Neural progenitor cell (in vitro differentiated cells): ENCODE data around the gene POT1. TPM values are rescaled to one million over a fixed set of nuclear protein-coding genes. Genes with fewer than 3 reads are reported as not detected.
"Not testable (repeated sequence)": the region's sequence is repeated elsewhere in the genome, so short reads cannot be mapped to it uniquely, and the experiment has no call there.

Source experiments
- DNase-seq: peaks from one replicate; pipeline ENCODE4 v3.0.0-alpha.2; 2016; ENCODE audit warnings: low spot score
- H2AFZ ChIP-seq: fragments of 200-600 bp; sonication (generic); replicated peaks from 2 replicates; pipeline ENCODE4 v1.6.1; 2016; ENCODE audit warnings: antibody characterized with exemption
- H3F3A ChIP-seq: fragments of 200-600 bp; sonication (generic); 2 replicates; pipeline ENCODE4 v1.6.1; 2016; ENCODE audit warnings: antibody characterized with exemption, low read depth
- H3K27ac ChIP-seq: fragments of 200-600 bp; sonication (generic); 2 replicates; pipeline ENCODE4 v1.5.1; 2016; ENCODE audit warnings: mild to moderate bottlenecking
- H3K27me3 ChIP-seq: fragments of 200-600 bp; sonication (generic); 2 replicates; pipeline ENCODE4 v1.6.1; 2016; ENCODE audit warnings: mild to moderate bottlenecking, moderate library complexity
- H3K36me3 ChIP-seq: fragments of 200-600 bp; sonication (generic); 2 replicates; pipeline ENCODE4 v1.5.1; 2016
- H3K4me1 ChIP-seq: fragments of 200-600 bp; sonication (generic); 2 replicates; pipeline ENCODE4 v1.6.1; 2016; ENCODE audit warnings: mixed run types
- H3K4me2 ChIP-seq: fragments of 200-600 bp; sonication (generic); 2 replicates; pipeline ENCODE4 v1.6.1; 2016
- H3K4me3 ChIP-seq: fragments of 200-600 bp; sonication (generic); 2 replicates; pipeline ENCODE4 v1.5.1; 2016
- H3K79me2 ChIP-seq: fragments of 200-600 bp; sonication (generic); 2 replicates; pipeline ENCODE4 v1.6.1; 2016; ENCODE audit warnings: low read depth
- H3K9ac ChIP-seq: fragments of 200-600 bp; sonication (generic); 2 replicates; pipeline ENCODE4 v1.6.1; 2016
- H3K9me3 ChIP-seq: fragments of 200-600 bp; sonication (generic); 2 replicates; pipeline ENCODE4 v1.5.1; 2016; ENCODE audit warnings: low read depth
- H4K20me1 ChIP-seq: fragments of 200-600 bp; sonication (generic); 2 replicates; pipeline ENCODE4 v1.6.1; 2016; ENCODE audit warnings: low read depth
- H3K27ac Mint-ChIP-seq: 3 replicates; pipeline ENCODE4 v1.8.0; 2021; ENCODE audit warnings: mixed read lengths
- H3K27me3 Mint-ChIP-seq: 2 replicates; pipeline ENCODE4 v1.8.0; 2022; ENCODE audit warnings: low read depth, mild to moderate bottlenecking, inconsistent platforms, moderate library complexity, mixed read lengths; ENCODE audit not compliant: insufficient read depth
- H3K36me3 Mint-ChIP-seq: 3 replicates; pipeline ENCODE4 v1.8.0; 2021; ENCODE audit warnings: mixed read lengths
- H3K4me1 Mint-ChIP-seq: 3 replicates; pipeline ENCODE4 v1.8.0; 2021; ENCODE audit warnings: mixed read lengths
- H3K4me3 Mint-ChIP-seq: 3 replicates; pipeline ENCODE4 v1.8.0; 2021; ENCODE audit warnings: mild to moderate bottlenecking, moderate library complexity, mixed read lengths
- H3K9me3 Mint-ChIP-seq: 3 replicates; pipeline ENCODE4 v1.8.0; 2020; ENCODE audit warnings: mixed read lengths
- CTCF ChIP-seq: fragments of 200-600 bp; sonication (generic); IDR thresholded peaks from 2 replicates; pipeline ENCODE4 v1.5.1; 2017; ENCODE audit warnings: antibody characterized with exemption, mild to moderate bottlenecking
- EZH2 ChIP-seq: fragments of 200-600 bp; sonication (generic); IDR thresholded peaks from 2 replicates; pipeline ENCODE4 v1.6.1; 2017; ENCODE audit warnings: antibody characterized with exemption, mild to moderate bottlenecking, moderate library complexity
- EZH2phosphoT487 ChIP-seq: fragments of 200-600 bp; sonication (generic); IDR thresholded peaks from 2 replicates; pipeline ENCODE4 v1.6.1; 2017; ENCODE audit warnings: antibody characterized with exemption
- total RNA-seq: library from RNA; depleted of rRNA; stranded (reverse); fragments of >200 nt; gene quantifications from 2 replicates; pipeline ENCODE4 v1.2.3, GENCODE V29; 2015; ENCODE audit warnings: low replicate concordance

POT1 gene
- total RNA-seq, 1 donor from 2014 or later: 108 TPM

GRCh38 chr7:124959676-124960075, 30.1 kb upstream of the POT1 start:
- no peak overlapping the region for H3K27ac ChIP-seq
- Mint-ChIP-seq H3K27me3 (no peaks in the 10 kb centered on the region), H3K4me1 (no peaks in the 10 kb centered on the region), H3K27ac (no peak overlapping the region), H3K36me3 (peaks cover 1% of the 10 kb centered on the region), H3K9me3 (peaks cover 8% of the 10 kb centered on the region), H3K4me3 (no peak overlapping the region)
- no peaks in the 10 kb centered on the region for H3K27me3 ChIP-seq
- no peaks in the 10 kb centered on the region for H3K9me3 ChIP-seq
- no peak overlapping the region for H3K4me3 ChIP-seq
- TF ChIP-seq EZH2 (no peak), CTCF (no peak), EZH2phosphoT487 (no peak)
- H3K36me3 ChIP-seq: no peaks in the 10 kb centered on the region
- no peaks in the 10 kb centered on the region for H3K79me2 ChIP-seq
- no peaks in the 10 kb centered on the region for H3F3A ChIP-seq
- H3K4me2 ChIP-seq: no peak overlapping the region
- no peaks in the 10 kb centered on the region for H4K20me1 ChIP-seq
- no peaks in the 10 kb centered on the region for H3K4me1 ChIP-seq
- H2AFZ ChIP-seq: no peak overlapping the region
- H3K9ac ChIP-seq: no peak overlapping the region
- DNase-seq: no peak

DNA sequence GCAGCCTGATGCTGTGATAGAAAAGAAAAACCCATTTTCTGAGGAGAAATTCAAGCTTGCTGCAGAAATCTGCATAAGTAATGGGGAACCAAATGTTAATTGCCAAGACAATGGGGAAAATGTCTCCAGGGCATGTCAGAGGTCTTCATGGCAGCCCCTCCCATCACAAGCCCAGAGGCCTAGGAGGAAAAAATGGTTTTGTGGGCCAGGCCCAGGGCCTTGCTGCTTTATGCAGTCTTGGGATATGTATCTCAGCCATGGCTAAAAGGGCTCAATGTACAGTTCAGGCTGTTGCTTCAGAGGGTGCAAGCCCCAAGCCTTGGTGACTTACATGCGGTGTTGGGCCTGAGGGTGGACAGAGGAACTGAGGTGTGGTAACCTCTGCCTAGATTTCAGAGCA, 28.3 kb upstream of the POT1 start:
- not testable (repeated sequence) for H3K4me3 Mint-ChIP-seq, H2AFZ ChIP-seq, H3K27ac ChIP-seq, H3K4me1 Mint-ChIP-seq, H4K20me1 ChIP-seq, H3K4me1 ChIP-seq, H3K27me3 Mint-ChIP-seq, H3F3A ChIP-seq, H3K4me2 ChIP-seq, H3K9me3 ChIP-seq, DNase-seq, H3K4me3 ChIP-seq, H3K9ac ChIP-seq, H3K79me2 ChIP-seq, H3K9me3 Mint-ChIP-seq, H3K27ac Mint-ChIP-seq, H3K36me3 Mint-ChIP-seq, H3K27me3 ChIP-seq, H3K36me3 ChIP-seq

DNA sequence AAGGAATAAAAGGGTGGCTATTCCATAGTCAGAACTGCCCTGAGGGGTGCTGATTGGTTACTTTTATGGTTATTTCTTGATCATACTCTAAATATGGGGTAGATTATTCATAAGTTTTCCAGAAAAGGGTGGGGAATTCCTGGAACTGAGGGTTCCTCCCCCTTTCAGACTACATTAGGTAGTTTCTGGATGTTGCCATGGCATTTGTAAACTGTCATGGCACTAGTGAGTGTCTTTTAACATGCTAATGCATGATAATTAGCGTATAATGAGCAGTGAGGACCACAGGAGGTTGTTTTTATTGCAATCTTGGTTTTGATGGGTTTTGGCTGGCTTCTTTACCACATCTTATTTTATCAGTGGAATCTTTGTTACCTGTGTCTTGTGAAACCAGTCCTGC, 26.5 kb upstream of the POT1 start:
- TF ChIP-seq EZH2: no peak
- TF ChIP-seq EZH2phosphoT487: no peak
- no peak for TF ChIP-seq CTCF
- H3K36me3 ChIP-seq: no peaks in the 10 kb centered on the region
- no peak overlapping the region for H3K9ac ChIP-seq
- H2AFZ ChIP-seq: no peak overlapping the region
- no peak overlapping the region for H3K4me2 ChIP-seq
- H4K20me1 ChIP-seq: no peaks in the 10 kb centered on the region
- Mint-ChIP-seq H3K4me3 (no peak overlapping the region), H3K36me3 (peaks cover 1% of the 10 kb centered on the region), H3K27ac (no peak overlapping the region), H3K27me3 (no peaks in the 10 kb centered on the region), H3K4me1 (no peaks in the 10 kb centered on the region), H3K9me3 (peaks cover 8% of the 10 kb centered on the region)
- no peaks in the 10 kb centered on the region for H3K27me3 ChIP-seq
- no peaks in the 10 kb centered on the region for H3F3A ChIP-seq
- H3K9me3 ChIP-seq: no peaks in the 10 kb centered on the region
- H3K4me1 ChIP-seq: no peaks in the 10 kb centered on the region
- H3K79me2 ChIP-seq: no peaks in the 10 kb centered on the region
- H3K27ac ChIP-seq: no peak overlapping the region
- H3K4me3 ChIP-seq: no peak overlapping the region
- DNase-seq: no peak

- Histone ChIP-seq H3K4me3 (no peak overlapping the region), H3K27me3 (no peaks in the 10 kb centered on the region), H3K9ac (no peak overlapping the region), H3F3A (no peaks in the 10 kb centered on the region), H3K4me1 (no peaks in the 10 kb centered on the region), H3K9me3 (no peaks in the 10 kb centered on the region), H2AFZ (no peak overlapping the region), H4K20me1 (no peaks in the 10 kb centered on the region), H3K79me2 (no peaks in the 10 kb centered on the region), H3K27ac (no peak overlapping the region), H3K4me2 (no peak overlapping the region), H3K36me3 (no peaks in the 10 kb centered on the region)
- no peak for DNase-seq
- peaks cover 1% of the 10 kb centered on the region for H3K36me3 Mint-ChIP-seq
- H3K4me1 Mint-ChIP-seq: no peaks in the 10 kb centered on the region
- H3K27me3 Mint-ChIP-seq: no peaks in the 10 kb centered on the region
- peaks cover 8% of the 10 kb centered on the region for H3K9me3 Mint-ChIP-seq
- no peak overlapping the region for H3K27ac Mint-ChIP-seq
- H3K4me3 Mint-ChIP-seq: no peak overlapping the region
- no peak for TF ChIP-seq CTCF
- no peak for TF ChIP-seq EZH2
- TF ChIP-seq EZH2phosphoT487: no peak
These were observed 25.2 kb upstream of the POT1 start for GRCh38 chr7:124954790-124955189.
